DMS53 (cell line): ENCODE measurements around the gene AHCTF1.

Experiments
- DNase-seq: peaks from one replicate; lab custom pipeline; 2025; lab: John Stamatoyannopoulos, UW

The AHCTF1 gene

GRCh38 chr1:246798107-246798506, 133.6 kb downstream of the AHCTF1 start:
- no peak for DNase-seq

GRCh38 chr1:246797597-246797996, 134.2 kb downstream of the AHCTF1 start:
- no peak for DNase-seq

- DNase-seq, result no peak
These were observed 134.6 kb downstream of the AHCTF1 start for GRCh38 chr1:246797157-246797556.

- peak; percentile 84 for DNase-seq
These were observed 135.6 kb downstream of the AHCTF1 start for GRCh38 chr1:246795906-246796694.

- DNase-seq, result peak; percentile 95
These were observed 136.7 kb downstream of the AHCTF1 start for GRCh38 chr1:246794828-246795671.

GRCh38 chr1:246794048-246794827, 137.5 kb downstream of the AHCTF1 start:
- DNase-seq, result no peak

GRCh38 chr1:246793356-246793896, 138.3 kb downstream of the AHCTF1 start:
- DNase-seq, result no peak

GRCh38 chr1:246792603-246793002, 139.1 kb downstream of the AHCTF1 start:
- no peak for DNase-seq

- no peak for DNase-seq
These were observed 140.3 kb downstream of the AHCTF1 start for GRCh38 chr1:246791303-246791918.

- DNase-seq, result no peak
These were observed 140.9 kb downstream of the AHCTF1 start for GRCh38 chr1:246790833-246791232.

GRCh38 chr1:246790364-246790763, 141.4 kb downstream of the AHCTF1 start:
- no peak for DNase-seq

- DNase-seq, result no peak
These were observed 142.1 kb downstream of the AHCTF1 start for GRCh38 chr1:246789454-246790339.
